HG03045 (cell line): ENCODE data around the gene MUC5B.

Experiments used
- ATAC-seq: cut with Tn5 transposase; IDR thresholded peaks from one replicate; pipeline ENCODE4 v1.9.1; 2021; ENCODE audit warnings: mild to moderate bottlenecking, moderate library complexity; ENCODE audit not compliant: unreplicated experiment

The MUC5B gene

GRCh38 chr11:1230456-1231395 lies 7.9 kb downstream of the MUC5B start:
- no peak for ATAC-seq

- no peak for ATAC-seq
Observed at GRCh38 chr11:1231396-1232020, 8.6 kb downstream of the MUC5B start.

GRCh38 chr11:1232021-1232882 lies 9.4 kb downstream of the MUC5B start:
- ATAC-seq, result no peak

- ATAC-seq, result no peak
Observed at GRCh38 chr11:1232883-1233321, 10.0 kb downstream of the MUC5B start.

GRCh38 chr11:1233351-1234053 lies 10.6 kb downstream of the MUC5B start:
- ATAC-seq, result no peak

GRCh38 chr11:1234054-1234720 lies 11.3 kb downstream of the MUC5B start:
- no peak for ATAC-seq

- ATAC-seq, result no peak
Observed at GRCh38 chr11:1234771-1235305, 12.0 kb downstream of the MUC5B start.

GRCh38 chr11:1235306-1235900 lies 12.5 kb downstream of the MUC5B start:
- no peak for ATAC-seq

GRCh38 chr11:1235901-1236315 lies 13.0 kb downstream of the MUC5B start:
- no peak for ATAC-seq

GRCh38 chr11:1236316-1237127 lies 13.7 kb downstream of the MUC5B start:
- no peak for ATAC-seq

GRCh38 chr11:1237128-1237580 lies 14.3 kb downstream of the MUC5B start:
- ATAC-seq, result no peak

- ATAC-seq, result no peak
Observed at GRCh38 chr11:1237851-1238250, 15.0 kb downstream of the MUC5B start.

GRCh38 chr11:1238767-1239595 lies 16.1 kb downstream of the MUC5B start:
- no peak for ATAC-seq

GRCh38 chr11:1239596-1240205 lies 16.8 kb downstream of the MUC5B start:
- no peak for ATAC-seq

GRCh38 chr11:1240771-1241170 lies 17.9 kb downstream of the MUC5B start:
- ATAC-seq, result no peak

GRCh38 chr11:1241706-1242105 lies 18.8 kb downstream of the MUC5B start:
- no peak for ATAC-seq

- ATAC-seq, result no peak
Observed at GRCh38 chr11:1242289-1242688, 19.4 kb downstream of the MUC5B start.
